ENCODE data around the gene KRT31. TPM values are rescaled to one million over a fixed set of nuclear protein-coding genes. Genes with fewer than 3 reads are reported as not detected.
"Not testable (repeated sequence)": the region's sequence is repeated elsewhere in the genome, so short reads cannot be mapped to it uniquely, and the experiment has no call there.

Gene KRT31
- total RNA-seq, 1 experiment from 2014 or later: not detected

- no peak overlapping the region for H3K27ac Mint-ChIP-seq (ENCODE audit: low read depth, unreplicated experiment)
- H3K4me1 Mint-ChIP-seq (ENCODE audit: insufficient read depth, unreplicated experiment): peaks cover 6% of the 10 kb centered on the region
- H3K36me3 Mint-ChIP-seq (ENCODE audit: insufficient read depth, unreplicated experiment): no peaks in the 10 kb centered on the region
- H3K4me3 Mint-ChIP-seq (ENCODE audit: unreplicated experiment): no peak overlapping the region
- no peaks in the 10 kb centered on the region for H3K9me3 Mint-ChIP-seq (ENCODE audit: unreplicated experiment)
- H3K27me3 Mint-ChIP-seq (ENCODE audit: insufficient read depth, unreplicated experiment): peaks cover 46% of the 10 kb centered on the region
- intact Hi-C loops (cut with micrococcal nuclease): no loop called here
- no peak for DNase-seq (ENCODE audit: unreplicated experiment)
- BruUV-seq (replicated peaks): no TSS peak
- TF ChIP-seq, protein P1, sequence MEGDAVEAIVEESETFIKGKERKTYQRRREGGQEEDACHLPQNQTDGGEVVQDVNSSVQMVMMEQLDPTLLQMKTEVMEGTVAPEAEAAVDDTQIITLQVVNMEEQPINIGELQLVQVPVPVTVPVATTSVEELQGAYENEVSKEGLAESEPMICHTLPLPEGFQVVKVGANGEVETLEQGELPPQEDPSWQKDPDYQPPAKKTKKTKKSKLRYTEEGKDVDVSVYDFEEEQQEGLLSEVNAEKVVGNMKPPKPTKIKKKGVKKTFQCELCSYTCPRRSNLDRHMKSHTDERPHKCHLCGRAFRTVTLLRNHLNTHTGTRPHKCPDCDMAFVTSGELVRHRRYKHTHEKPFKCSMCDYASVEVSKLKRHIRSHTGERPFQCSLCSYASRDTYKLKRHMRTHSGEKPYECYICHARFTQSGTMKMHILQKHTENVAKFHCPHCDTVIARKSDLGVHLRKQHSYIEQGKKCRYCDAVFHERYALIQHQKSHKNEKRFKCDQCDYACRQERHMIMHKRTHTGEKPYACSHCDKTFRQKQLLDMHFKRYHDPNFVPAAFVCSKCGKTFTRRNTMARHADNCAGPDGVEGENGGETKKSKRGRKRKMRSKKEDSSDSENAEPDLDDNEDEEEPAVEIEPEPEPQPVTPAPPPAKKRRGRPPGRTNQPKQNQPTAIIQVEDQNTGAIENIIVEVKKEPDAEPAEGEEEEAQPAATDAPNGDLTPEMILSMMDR (IDR thresholded peaks at IDR 0.05; ENCODE audit: unreplicated experiment): no peak
- ChIA-PET POLR2A (no interaction called here), CTCF (no interaction called here)
Measured at GRCh38 chr17:41437254-41437653, 39.8 kb upstream of the KRT31 start.

DNA sequence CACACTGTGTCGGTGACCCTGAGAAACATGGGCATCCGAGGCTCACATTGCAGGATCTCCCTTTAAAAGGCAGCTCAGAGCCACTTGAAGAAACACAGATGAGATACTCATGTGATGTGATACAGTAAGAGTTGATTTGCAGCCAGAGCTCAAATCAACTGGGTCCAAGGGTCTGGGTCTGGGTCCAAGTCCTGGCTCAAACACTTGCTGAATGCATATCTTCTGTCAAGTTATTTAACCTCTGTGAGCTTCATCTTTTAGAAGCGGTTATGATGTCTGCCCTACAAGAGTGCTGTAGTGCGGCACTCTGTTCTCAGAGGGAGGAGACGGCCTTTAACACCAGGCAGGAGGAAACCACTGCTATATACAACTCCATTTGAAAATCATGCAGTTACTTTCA is 37.0 kb upstream of the KRT31 start:
- Mint-ChIP-seq H3K4me3 (ENCODE audit: unreplicated experiment) (no peak overlapping the region), H3K36me3 (ENCODE audit: insufficient read depth, unreplicated experiment) (no peaks in the 10 kb centered on the region), H3K9me3 (ENCODE audit: unreplicated experiment) (no peaks in the 10 kb centered on the region), H3K27me3 (ENCODE audit: insufficient read depth, unreplicated experiment) (peaks cover 18% of the 10 kb centered on the region), H3K4me1 (ENCODE audit: insufficient read depth, unreplicated experiment) (peaks cover 4% of the 10 kb centered on the region), H3K27ac (ENCODE audit: low read depth, unreplicated experiment) (no peak overlapping the region)
- intact Hi-C loops (cut with micrococcal nuclease): no loop called here
- no peak for DNase-seq (ENCODE audit: unreplicated experiment)
- ChIA-PET CTCF (interaction anchor here (0.7 kb wide), 1 partner anchor 847 kb away, joined by 3 read pairs; no protein-coding TSS in a partner anchor), POLR2A (interaction anchor here (1.1 kb wide), 1 partner anchor 30 kb away, joined by 5 read pairs; no protein-coding TSS in a partner anchor)
- TF ChIP-seq, protein P1 (IDR thresholded peaks at IDR 0.05; ENCODE audit: unreplicated experiment): no peak
- BruUV-seq (replicated peaks): no TSS peak

- no peak for DNase-seq (ENCODE audit: unreplicated experiment)
- no TSS peak for BruUV-seq (replicated peaks)
- H3K4me3 Mint-ChIP-seq (ENCODE audit: unreplicated experiment): no peak overlapping the region
- peaks cover under 1% of the 10 kb centered on the region for H3K4me1 Mint-ChIP-seq (ENCODE audit: insufficient read depth, unreplicated experiment)
- ChIA-PET POLR2A (interaction anchor here (1.1 kb wide), 1 partner anchor 30 kb away, joined by 5 read pairs; no protein-coding TSS in a partner anchor), CTCF (interaction anchor here (0.7 kb wide), 1 partner anchor 847 kb away, joined by 3 read pairs; no protein-coding TSS in a partner anchor)
- H3K27me3 Mint-ChIP-seq (ENCODE audit: insufficient read depth, unreplicated experiment): peaks cover 14% of the 10 kb centered on the region
- TF ChIP-seq, protein P1 (IDR thresholded peaks at IDR 0.05; ENCODE audit: unreplicated experiment): no peak
- intact Hi-C loops (cut with micrococcal nuclease): no loop called here
- no peak overlapping the region for H3K27ac Mint-ChIP-seq (ENCODE audit: low read depth, unreplicated experiment)
- H3K36me3 Mint-ChIP-seq (ENCODE audit: insufficient read depth, unreplicated experiment): no peaks in the 10 kb centered on the region
- H3K9me3 Mint-ChIP-seq (ENCODE audit: unreplicated experiment): no peaks in the 10 kb centered on the region
Measured at GRCh38 chr17:41434005-41434404, 36.6 kb upstream of the KRT31 start.

DNA sequence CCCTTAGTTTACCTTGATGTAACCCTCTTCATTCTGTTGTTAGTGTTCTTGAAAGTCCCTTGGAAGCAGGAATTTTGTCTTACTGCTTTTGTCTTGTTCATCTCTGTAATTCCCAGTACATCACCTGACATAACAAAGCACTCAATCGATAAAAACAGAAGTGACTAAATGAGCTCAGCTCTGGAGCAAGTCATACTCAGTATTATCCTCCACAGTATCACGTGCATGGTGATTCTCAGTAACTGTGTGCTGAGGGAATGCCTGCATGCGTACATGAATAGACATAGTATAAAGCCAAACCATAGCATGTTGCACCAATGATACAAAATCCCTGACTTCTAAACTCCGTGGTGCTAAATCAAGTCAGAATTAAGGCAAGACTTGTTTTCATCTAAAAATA is 36.2 kb upstream of the KRT31 start:
- POLR2A ChIA-PET: interaction anchor here (1.1 kb wide), 1 partner anchor 29 kb away, joined by 5 read pairs; no protein-coding TSS in a partner anchor
- H3K4me3 Mint-ChIP-seq (ENCODE audit: unreplicated experiment): no peak overlapping the region
- no peak for DNase-seq (ENCODE audit: unreplicated experiment)
- H3K9me3 Mint-ChIP-seq (ENCODE audit: unreplicated experiment): no peaks in the 10 kb centered on the region
- no peaks in the 10 kb centered on the region for H3K36me3 Mint-ChIP-seq (ENCODE audit: insufficient read depth, unreplicated experiment)
- TF ChIP-seq, protein P1 (IDR thresholded peaks at IDR 0.05; ENCODE audit: unreplicated experiment): no peak
- BruUV-seq (replicated peaks): no TSS peak
- H3K4me1 Mint-ChIP-seq (ENCODE audit: insufficient read depth, unreplicated experiment): no peaks in the 10 kb centered on the region
- H3K27me3 Mint-ChIP-seq (ENCODE audit: insufficient read depth, unreplicated experiment): peaks cover 11% of the 10 kb centered on the region
- intact Hi-C loops (cut with micrococcal nuclease): no loop called here
- no peak overlapping the region for H3K27ac Mint-ChIP-seq (ENCODE audit: low read depth, unreplicated experiment)
- CTCF ChIA-PET: interaction anchor here (0.6 kb wide), 1 partner anchor 136 kb away, joined by 3 read pairs; no protein-coding TSS in a partner anchor

DNA sequence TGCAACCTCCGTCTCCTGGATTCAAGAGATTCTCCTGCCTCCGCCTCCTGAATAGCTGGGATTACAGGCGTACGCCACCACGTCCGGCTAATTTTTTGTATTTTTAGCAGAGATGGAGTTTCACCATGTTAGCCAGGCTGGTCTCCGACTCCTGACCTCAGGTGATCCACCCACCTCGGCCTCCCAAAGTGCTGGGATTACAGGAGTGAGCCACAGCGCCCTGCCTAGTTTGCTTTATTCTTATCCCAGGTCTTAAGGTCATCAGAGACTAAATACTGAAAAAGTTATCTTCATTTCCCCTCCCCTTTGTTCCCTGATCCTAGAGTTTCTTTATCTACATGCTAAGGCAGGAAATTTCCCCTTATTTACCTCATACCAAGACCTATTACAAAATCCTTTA is 33.0 kb upstream of the KRT31 start:
- DNase-seq (ENCODE audit: unreplicated experiment): not testable (repeated sequence)

More for the DNA sequence above, 33.0 kb upstream of the KRT31 start:
- intact Hi-C loops (cut with micrococcal nuclease); H3K36me3 Mint-ChIP-seq (ENCODE audit: insufficient read depth, unreplicated experiment); H3K4me1 Mint-ChIP-seq (ENCODE audit: insufficient read depth, unreplicated experiment); BruUV-seq (replicated peaks); H3K9me3 Mint-ChIP-seq (ENCODE audit: unreplicated experiment); H3K27me3 Mint-ChIP-seq (ENCODE audit: insufficient read depth, unreplicated experiment); H3K27ac Mint-ChIP-seq (ENCODE audit: low read depth, unreplicated experiment); H3K4me3 Mint-ChIP-seq (ENCODE audit: unreplicated experiment): not testable (repeated sequence)
- ChIA-PET CTCF (interaction anchor here (0.6 to 0.7 kb wide), 2 partner anchors 64 to 218 kb away, joined by 3 to 4 read pairs; no protein-coding TSS in a partner anchor), POLR2A (interaction anchor here (0.6 to 0.7 kb wide), 2 partner anchors 60 to 110 kb away, joined by 3 read pairs; no protein-coding TSS in a partner anchor)

Measured in MCF 10A (cell line).